Tibial nerve (tissue), 4 donors: ENCODE measurements around the gene PSMG2.

ENCODE experiments used
- CTCF ChIP-seq, 5 experiments: fragments of 200-600 bp in 3 of 5; fragments of 450-650 bp in 2 of 5; sonication (generic) in 3 of 5; IDR thresholded peaks; one replicate each; pipeline ENCODE4 v1.5.1; 2016 to 2019; ENCODE audit warnings: antibody characterized with exemption in 5 of 5, mild to moderate bottlenecking in 3 of 5, moderate library complexity in 2 of 5
- EP300 ChIP-seq, 2 donors: sonication (generic); formaldehyde crosslinking; IDR thresholded peaks; one replicate each; pipeline ENCODE4 v1.6.1; 2017; ENCODE audit warnings: antibody characterized with exemption in 2 of 2, mild to moderate bottlenecking in 1 of 2

DNA sequence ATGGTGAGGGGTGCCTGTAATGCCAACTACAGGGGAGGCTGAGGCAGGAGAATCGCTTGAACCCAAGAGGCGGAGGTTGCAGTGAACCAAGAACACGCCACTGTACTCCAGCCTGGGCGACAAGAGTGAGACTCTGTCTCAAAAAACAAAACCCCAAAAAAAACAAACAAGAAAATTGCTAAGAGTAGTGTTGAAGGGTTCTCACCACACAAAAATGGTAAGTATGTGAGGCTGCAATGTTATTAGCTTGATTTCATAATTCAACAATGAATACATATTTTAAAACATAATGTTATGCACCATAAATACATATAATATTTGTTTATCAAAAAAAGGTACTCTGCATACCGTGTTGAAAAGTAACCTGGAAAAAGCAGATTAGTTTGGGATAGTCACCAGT is 45.8 kb downstream of the PSMG2 start:
- TF ChIP-seq CTCF (IDR thresholded peaks at IDR 0.05) (no peak), EP300 (IDR thresholded peaks at IDR 0.05) (no peak)
